AG04449 (cell line): ENCODE results near the gene MBNL3.

ENCODE experiments used
- CTCF ChIA-PET: fragments of 350-600 bp; formaldehyde crosslinking; extraction: SDS; loops from one replicate; lab custom pipeline; 2021; ENCODE audit warnings: antibody characterized with exemption; lab: Yijun Ruan, JAX
- POLR2A ChIA-PET: fragments of 400-600, 350-600 bp; formaldehyde crosslinking; extraction: SDS; loops from one replicate; lab custom pipeline; 2020; ENCODE audit warnings: antibody characterized with exemption, inconsistent platforms; lab: Yijun Ruan, JAX
- DNase-seq: peaks from one replicate; pipeline ENCODE4 v3.0.0-alpha.2; 2010; ENCODE audit warnings: low read depth, low spot score
- H3K4me3 ChIP-seq: 2 replicates; pipeline ENCODE4 v1.5.1; 2011; ENCODE audit warnings: low read depth, mild to moderate bottlenecking, control low read depth, low read length
- CTCF ChIP-seq: IDR thresholded peaks from one replicate; pipeline ENCODE4 v1.5.1; 2011; ENCODE audit warnings: mild to moderate bottlenecking, moderate library complexity, low read length, control low read depth, inconsistent platforms; ENCODE audit not compliant: insufficient read depth; ENCODE audit errors: missing control alignments

The MBNL3 gene

GRCh38 chrX:132409780-132410556 is 78.9 kb downstream of the MBNL3 start:
- ChIA-PET POLR2A (no interaction called here), CTCF (no interaction called here)
- no peak for DNase-seq
- no peak overlapping the region for H3K4me3 ChIP-seq
- no peak for TF ChIP-seq CTCF

- H3K4me3 ChIP-seq, result no peak overlapping the region
- no peak for DNase-seq
- TF ChIP-seq CTCF, result no peak
- CTCF ChIA-PET, result no interaction called here
- POLR2A ChIA-PET, result no interaction called here
Observed at GRCh38 chrX:132407691-132408090, 81.1 kb downstream of the MBNL3 start.

GRCh38 chrX:132406106-132406505 is 82.7 kb downstream of the MBNL3 start:
- CTCF ChIA-PET, result no interaction called here
- DNase-seq, result no peak
- TF ChIP-seq CTCF, result no peak
- POLR2A ChIA-PET, result no interaction called here
- H3K4me3 ChIP-seq, result no peak overlapping the region

GRCh38 chrX:132404266-132404665 is 84.6 kb downstream of the MBNL3 start:
- CTCF ChIA-PET, result no interaction called here
- no peak overlapping the region for H3K4me3 ChIP-seq
- no peak for DNase-seq
- POLR2A ChIA-PET, result no interaction called here
- TF ChIP-seq CTCF, result no peak

GRCh38 chrX:132401935-132402334 is 86.9 kb downstream of the MBNL3 start:
- TF ChIP-seq CTCF, result no peak
- no peak for DNase-seq
- no peak overlapping the region for H3K4me3 ChIP-seq
- ChIA-PET POLR2A (no interaction called here), CTCF (no interaction called here)

GRCh38 chrX:132400706-132401105 is 88.1 kb downstream of the MBNL3 start:
- ChIA-PET CTCF (no interaction called here), POLR2A (no interaction called here)
- DNase-seq, result no peak
- no peak overlapping the region for H3K4me3 ChIP-seq
- no peak for TF ChIP-seq CTCF
